BJ (cell line): ENCODE measurements around the gene MCHR2. TPM values are rescaled to one million over a fixed set of nuclear protein-coding genes. Genes with fewer than 3 reads are reported as not detected.

Source experiments
- CTCF ChIA-PET: fragments of 350-600 bp; formaldehyde crosslinking; extraction: SDS; loops from one replicate; lab custom pipeline; 2021; ENCODE audit warnings: antibody characterized with exemption, inconsistent platforms; lab: Yijun Ruan, JAX
- POLR2A ChIA-PET: fragments of 300-600 bp; sonication (Branson Sonifier 250); formaldehyde crosslinking; extraction: SDS; loops from one replicate; lab custom pipeline; 2021; ENCODE audit warnings: antibody characterized with exemption; lab: Charles Lee
- DNase-seq: peaks from one replicate; pipeline ENCODE4 v3.0.0-alpha.2; 2011; ENCODE audit warnings: low read depth
- H3K27me3 ChIP-seq: 2 replicates; pipeline ENCODE4 v1.6.0; 2011; ENCODE audit warnings: low read length; ENCODE audit not compliant: control insufficient read depth, insufficient read depth
- H3K36me3 ChIP-seq: 2 replicates; pipeline ENCODE4 v1.5.1; 2011; ENCODE audit warnings: low read length; ENCODE audit not compliant: control insufficient read depth, insufficient read depth
- H3K4me3 ChIP-seq: 2 replicates; pipeline ENCODE4 v1.5.1; 2011; ENCODE audit warnings: low read depth, mild to moderate bottlenecking, control low read depth, low read length
- CTCF ChIP-seq: IDR thresholded peaks from 2 replicates; pipeline ENCODE4 v1.5.1; 2011; ENCODE audit warnings: low read depth, mild to moderate bottlenecking, control low read depth, inconsistent platforms, low read length, moderate library complexity; ENCODE audit not compliant: insufficient read depth
- polyA plus RNA-seq: library from polyadenylated mRNA; depleted of rRNA; stranded (reverse); fragments of >200 nt; gene quantifications from 2 replicates; pipeline ENCODE4 v1.2.3, GENCODE V29; 2011

MCHR2 gene
- polyA plus RNA-seq, 1 experiment: not detected

- DNase-seq: no peak
- no peaks in the 10 kb centered on the region for H3K36me3 ChIP-seq
- peaks cover 2% of the 10 kb centered on the region; the same call in 1 of the 2 replicates for H3K27me3 ChIP-seq
- ChIA-PET POLR2A (no interaction called here), CTCF (no interaction called here)
- no peak for TF ChIP-seq CTCF
- H3K4me3 ChIP-seq: no peak overlapping the region
Observed at GRCh38 chr6:100008857-100009256, 14.8 kb upstream of the MCHR2 start.

- DNase-seq: no peak
- Histone ChIP-seq H3K36me3 (no peaks in the 10 kb centered on the region), H3K4me3 (no peak overlapping the region), H3K27me3 (no peaks in the 10 kb centered on the region)
- POLR2A ChIA-PET: no interaction called here
- CTCF ChIA-PET: interaction anchor here (0.5 to 6.7 kb wide), 24 partner anchors 12 to 681 kb away, joined by 3 to 145 read pairs (median 5); no protein-coding TSS in a partner anchor
- TF ChIP-seq CTCF: peak; percentile 94
Observed at GRCh38 chr6:100001915-100002388, 7.9 kb upstream of the MCHR2 start.

- TF ChIP-seq CTCF: no peak
- Histone ChIP-seq H3K36me3 (no peaks in the 10 kb centered on the region), H3K4me3 (no peak overlapping the region), H3K27me3 (no peaks in the 10 kb centered on the region)
- CTCF ChIA-PET: interaction anchor here (0.9 to 1.7 kb wide), 3 partner anchors 96 to 129 kb away, joined by 3 to 6 read pairs (median 4); no protein-coding TSS in a partner anchor
- POLR2A ChIA-PET: no interaction called here
- DNase-seq: no peak
Observed at GRCh38 chr6:99997141-99997540, 3.1 kb upstream of the MCHR2 start.

GRCh38 chr6:99995916-99996315 lies 1.9 kb upstream of the MCHR2 start:
- ChIA-PET CTCF (interaction anchor here (1.1 to 1.7 kb wide), 4 partner anchors 85 to 128 kb away, joined by 3 to 6 read pairs (median 4); no protein-coding TSS in a partner anchor), POLR2A (no interaction called here)
- no peak for TF ChIP-seq CTCF
- Histone ChIP-seq H3K4me3 (no peak overlapping the region), H3K36me3 (no peaks in the 10 kb centered on the region), H3K27me3 (no peaks in the 10 kb centered on the region)
- no peak for DNase-seq

DNA sequence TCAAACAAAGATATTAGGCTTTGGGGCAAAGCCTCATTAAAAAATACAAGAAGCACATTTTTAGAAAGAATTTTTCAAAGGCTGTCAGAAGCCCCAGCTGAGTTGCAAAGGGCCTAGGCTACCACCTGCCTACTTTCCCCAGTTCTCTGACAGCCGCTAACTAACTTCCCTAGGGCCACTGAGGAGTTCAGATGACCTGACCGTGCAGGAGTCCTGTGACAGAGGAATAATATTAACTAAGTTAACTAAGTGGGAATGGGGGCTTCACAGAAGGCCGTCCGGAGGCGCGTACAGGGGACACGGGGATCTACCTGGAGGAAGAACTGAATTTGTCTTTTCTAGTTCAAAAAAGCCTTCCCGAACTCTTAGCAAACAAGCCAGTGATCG lies 884 bp downstream of the MCHR2 start:
- CTCF ChIA-PET: no interaction called here

More for the DNA sequence above, 884 bp downstream of the MCHR2 start:
- Histone ChIP-seq H3K36me3 (no peaks in the 10 kb centered on the region), H3K27me3 (no peaks in the 10 kb centered on the region), H3K4me3 (peak overlapping the region; percentile 52)
- no peak for TF ChIP-seq CTCF
- POLR2A ChIA-PET: no interaction called here
- DNase-seq: no peak
